CD4-positive, alpha-beta T cell treated with Interleukin-12 subunit alpha and Interleukin-12 subunit beta, for 1 hour (primary cell): ENCODE data around the gene ADAM11.
"Not testable (repeated sequence)": the region's sequence is repeated elsewhere in the genome, so short reads cannot be mapped to it uniquely, and the experiment has no call there.

Source experiments
- DNase-seq: peaks from one replicate; pipeline ENCODE4 v3.0.0-alpha.2; 2020

ADAM11 gene, protein sequence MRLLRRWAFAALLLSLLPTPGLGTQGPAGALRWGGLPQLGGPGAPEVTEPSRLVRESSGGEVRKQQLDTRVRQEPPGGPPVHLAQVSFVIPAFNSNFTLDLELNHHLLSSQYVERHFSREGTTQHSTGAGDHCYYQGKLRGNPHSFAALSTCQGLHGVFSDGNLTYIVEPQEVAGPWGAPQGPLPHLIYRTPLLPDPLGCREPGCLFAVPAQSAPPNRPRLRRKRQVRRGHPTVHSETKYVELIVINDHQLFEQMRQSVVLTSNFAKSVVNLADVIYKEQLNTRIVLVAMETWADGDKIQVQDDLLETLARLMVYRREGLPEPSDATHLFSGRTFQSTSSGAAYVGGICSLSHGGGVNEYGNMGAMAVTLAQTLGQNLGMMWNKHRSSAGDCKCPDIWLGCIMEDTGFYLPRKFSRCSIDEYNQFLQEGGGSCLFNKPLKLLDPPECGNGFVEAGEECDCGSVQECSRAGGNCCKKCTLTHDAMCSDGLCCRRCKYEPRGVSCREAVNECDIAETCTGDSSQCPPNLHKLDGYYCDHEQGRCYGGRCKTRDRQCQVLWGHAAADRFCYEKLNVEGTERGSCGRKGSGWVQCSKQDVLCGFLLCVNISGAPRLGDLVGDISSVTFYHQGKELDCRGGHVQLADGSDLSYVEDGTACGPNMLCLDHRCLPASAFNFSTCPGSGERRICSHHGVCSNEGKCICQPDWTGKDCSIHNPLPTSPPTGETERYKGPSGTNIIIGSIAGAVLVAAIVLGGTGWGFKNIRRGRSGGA

DNA sequence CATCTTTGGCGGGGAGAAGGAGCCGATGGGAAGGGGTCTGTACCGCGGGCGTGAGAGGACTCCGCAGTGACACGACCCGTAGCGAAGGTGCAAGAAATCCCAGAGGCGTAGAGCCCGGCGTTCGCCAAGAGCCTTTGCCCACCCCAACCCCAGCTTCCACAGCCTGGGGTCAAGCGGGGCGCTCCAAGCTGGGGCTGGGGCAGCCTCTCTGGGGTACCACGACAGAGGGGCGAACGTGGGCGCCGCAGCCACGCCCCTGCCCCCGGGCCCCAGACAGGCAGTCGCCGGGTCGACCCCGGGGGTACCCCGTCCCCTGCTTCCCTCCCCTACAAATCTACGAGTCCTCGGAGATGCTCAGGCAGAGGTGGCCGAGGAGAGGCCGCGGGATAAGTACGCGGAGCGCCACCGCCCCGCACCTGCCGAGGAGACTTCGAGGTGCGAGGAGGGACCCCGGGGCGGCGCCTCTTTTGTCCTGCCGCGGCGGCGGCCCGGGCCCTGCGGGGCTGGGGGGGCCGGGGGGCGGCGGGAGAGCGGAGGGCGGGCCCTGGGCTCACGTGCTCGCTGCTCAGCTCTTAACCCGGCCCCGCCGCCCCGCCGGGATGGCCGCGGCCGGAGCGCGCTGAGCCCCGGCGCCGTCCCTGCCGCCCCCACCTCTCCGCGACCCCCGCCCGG, at the start of gene ADAM11:
TSS of gene ADAM11 (plus strand) at position 575 of the 672 bp plus-strand sequence. CDS start 212 bp downstream, outside the sequence.
- no peak for DNase-seq

DNA sequence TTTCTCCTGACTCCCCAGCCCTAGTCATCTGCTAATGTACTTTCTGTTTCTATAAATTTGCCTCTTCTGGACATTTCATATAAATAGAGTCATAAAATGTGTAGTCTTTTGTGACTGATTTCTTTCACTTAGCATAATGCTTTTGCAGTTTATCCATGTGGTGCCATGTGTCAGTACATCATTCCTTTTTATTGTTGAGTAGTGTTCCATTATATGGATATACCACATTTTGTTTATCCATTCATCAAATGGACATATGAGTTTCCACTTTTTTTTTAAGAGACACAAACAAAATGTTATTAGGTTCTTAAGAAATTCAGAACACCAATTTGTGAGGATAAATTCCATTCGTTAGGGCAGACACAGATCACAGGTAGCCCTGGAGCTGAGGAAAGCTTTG, 39.3 kb upstream of the ADAM11 start:
- DNase-seq = no peak

DNA sequence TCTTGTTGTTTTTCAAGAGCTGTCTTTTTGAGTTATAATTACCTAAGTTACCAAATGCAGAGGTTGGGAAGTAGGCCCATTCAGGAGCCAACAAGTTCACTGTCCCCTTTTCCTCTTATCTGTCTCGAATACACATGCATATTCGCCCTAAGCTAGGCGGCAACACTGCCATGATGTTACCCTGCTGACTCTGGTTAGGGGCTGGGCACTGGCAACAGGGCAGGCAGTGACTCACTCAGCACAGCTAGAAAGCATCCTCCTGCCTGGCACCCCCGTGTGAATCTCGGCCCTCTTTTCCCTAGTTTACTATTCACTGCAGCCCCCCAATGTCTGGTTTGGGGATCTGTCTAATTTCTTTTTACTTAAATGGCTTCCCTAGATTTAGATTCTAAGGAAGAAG, 36.5 kb upstream of the ADAM11 start:
- DNase-seq = no peak

DNA sequence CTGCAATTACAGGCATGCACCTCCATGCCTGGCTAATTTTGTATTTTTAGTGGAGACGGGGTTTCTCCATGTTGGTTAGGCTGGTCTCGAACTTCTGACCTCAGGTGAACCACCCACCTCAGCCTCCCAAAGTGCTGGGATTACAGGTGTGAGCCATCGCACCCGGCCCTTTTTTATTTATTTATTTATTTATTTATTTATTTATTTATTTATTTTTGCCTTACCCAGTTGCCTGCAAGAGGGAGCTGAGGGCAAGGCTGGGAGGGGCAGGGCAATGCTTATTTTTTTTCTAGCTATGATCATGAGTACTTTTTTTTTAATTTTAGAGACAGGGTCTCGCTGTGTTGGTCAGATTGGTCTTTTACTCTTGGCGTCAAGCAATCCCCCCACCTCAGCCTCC, 32.7 kb upstream of the ADAM11 start:
- not testable (repeated sequence) for DNase-seq

DNA sequence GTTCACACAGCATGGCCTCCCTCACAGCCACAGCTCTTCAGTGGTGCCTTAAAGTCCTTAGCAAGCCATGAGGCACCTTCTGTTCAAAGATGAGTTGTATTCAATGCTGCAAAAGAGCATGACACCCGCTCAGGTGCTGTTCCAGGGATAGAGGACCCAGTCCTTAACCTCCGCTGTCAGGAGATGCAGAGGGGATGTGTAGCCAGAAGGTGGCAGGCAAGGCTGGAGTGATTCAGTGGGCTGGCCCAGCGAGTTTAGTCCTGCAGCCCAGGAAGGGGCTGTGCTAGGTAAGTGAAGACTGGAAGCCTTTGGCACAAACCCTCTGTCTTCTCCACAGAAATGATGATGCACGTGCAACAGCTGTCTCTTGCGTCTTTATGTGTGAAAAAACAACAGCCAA, 25.0 kb upstream of the ADAM11 start:
- no peak for DNase-seq

DNA sequence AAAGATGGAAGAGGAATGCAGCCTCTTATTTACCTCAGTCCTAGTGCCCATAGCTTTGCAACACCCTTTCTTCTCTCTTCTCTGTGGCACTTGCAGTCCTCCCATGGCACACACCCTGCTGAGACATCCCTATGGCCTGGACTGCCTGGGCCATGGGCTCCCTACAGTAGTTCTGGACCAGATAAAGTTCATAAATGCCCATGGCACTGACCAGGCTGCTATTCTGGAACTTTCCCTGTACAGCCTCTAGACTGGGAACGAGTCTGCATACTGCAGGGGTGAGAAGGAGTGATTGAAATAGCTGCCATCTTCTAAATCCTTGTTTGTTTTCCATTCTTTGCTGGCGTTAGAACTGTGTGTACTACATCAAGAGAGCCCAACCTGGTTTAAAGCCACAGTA, 24.5 kb upstream of the ADAM11 start:
- DNase-seq = no peak

DNA sequence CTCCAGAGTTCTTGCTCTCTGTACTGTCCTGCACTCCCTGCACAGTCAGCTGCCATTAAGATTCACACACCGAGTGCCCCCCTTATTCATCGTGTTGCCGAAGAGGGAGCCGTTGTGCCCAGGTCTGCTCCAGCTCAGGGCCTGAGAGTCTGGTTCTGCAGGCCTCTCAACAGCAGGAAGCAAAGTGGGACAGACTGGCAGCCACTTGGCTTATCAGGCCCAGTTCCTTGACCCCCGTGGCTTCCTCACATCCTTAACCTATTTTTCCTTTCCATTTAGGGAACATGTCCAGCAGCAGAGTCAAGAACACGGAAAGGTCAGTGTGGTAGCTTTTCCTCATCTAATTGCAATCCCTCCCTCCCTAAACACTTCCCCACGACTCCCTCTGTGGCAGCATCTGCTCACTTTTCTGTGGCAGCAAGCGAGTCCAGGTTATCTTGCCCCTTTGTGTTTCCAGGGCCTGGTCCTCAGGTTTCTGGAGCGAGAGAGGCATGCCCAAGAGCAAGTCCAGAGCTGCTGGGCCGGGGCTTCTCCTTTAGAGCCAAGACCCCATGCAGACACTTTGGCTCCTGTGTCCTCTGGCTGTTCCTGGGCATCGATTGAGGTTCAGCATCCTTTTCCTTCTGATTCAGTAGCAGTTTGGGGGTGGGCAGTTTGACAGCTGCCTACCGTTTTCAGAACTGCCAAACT, 22.1 kb upstream of the ADAM11 start:
- no peak for DNase-seq

GRCh38 chr17:44738214-44738906, 20.4 kb upstream of the ADAM11 start:
- no peak for DNase-seq

DNA sequence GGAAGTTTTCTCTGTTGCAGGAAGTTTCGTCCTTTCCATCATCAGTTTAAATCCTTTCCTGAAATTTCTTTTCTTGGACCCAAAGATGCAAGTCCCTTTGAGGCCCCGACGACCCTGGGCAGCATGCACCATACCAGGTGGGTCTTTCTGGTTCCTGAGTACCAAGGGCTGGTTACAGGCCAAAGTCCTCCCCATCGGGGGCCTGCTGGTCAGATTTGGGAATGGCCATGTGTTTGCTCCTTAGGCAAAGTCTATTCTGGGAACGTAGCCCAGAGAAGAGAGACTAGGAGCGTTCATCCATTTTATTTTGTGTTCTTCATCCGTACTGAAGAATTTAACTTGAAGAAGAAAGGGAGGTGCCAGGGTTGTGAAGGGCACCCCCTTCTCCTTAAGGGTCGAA, 17.5 kb upstream of the ADAM11 start:
- no peak for DNase-seq

DNA sequence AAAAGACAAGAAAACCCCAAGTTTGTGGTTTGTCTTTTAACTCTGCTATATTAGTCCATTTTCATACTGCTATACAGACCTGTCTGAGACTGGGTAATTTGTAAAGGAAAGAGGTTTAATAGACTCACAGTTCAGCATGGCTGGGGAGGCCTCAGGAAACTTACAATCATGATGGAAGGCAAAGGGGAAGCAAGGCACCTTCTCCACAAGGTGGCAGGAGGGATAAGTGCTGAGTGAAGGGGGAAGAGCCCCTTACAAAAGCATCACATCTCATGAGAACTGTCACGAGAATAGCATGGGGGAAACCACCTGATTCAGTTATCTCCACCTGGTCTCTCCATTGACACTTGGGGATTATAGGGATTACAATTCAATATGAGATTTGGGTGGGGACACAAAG, 13.5 kb upstream of the ADAM11 start:
- DNase-seq = no peak

DNA sequence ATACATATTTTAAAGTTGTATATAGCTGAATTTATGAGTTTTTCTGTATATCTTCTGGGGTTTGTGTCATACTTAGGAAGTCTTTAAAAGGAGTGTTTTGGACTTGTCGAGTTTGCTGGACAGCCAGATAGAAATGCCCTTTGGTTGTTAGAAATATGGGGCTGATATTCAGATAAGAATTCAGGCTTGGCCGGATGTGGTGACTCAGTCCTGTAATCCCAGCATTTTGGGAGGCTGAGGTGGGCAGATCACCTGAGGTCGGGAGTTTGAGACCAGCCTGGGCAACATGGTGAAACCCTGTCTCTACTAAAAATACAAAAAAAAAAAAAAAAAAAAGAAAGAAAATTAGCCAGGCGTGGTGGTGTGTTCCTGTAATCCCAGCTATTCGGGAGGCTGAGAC, 13.1 kb upstream of the ADAM11 start:
- DNase-seq = not testable (repeated sequence)

DNA sequence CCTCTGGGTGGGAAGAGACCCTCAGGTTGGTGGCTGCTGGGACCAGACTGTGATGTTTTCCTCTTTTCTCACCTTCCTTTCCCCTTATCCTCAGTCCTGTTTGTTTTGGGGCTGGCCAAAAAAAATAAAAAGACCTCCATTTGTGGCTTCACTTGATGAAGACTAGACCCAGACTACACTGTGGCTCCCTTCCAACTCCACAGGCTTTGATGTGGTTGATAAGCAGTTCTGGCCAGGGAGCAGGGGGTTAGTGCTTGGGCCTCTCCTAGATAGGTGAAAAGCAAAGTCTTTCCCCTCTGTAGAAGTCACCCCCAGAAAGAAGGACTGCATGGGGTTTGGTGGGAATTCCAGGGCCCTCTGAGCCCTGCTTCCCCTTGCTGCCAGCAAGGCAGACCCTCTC, 11.2 kb upstream of the ADAM11 start:
- DNase-seq = no peak

- no peak for DNase-seq
These were observed 9.5 kb upstream of the ADAM11 start for GRCh38 chr17:44749076-44749979.

- no peak for DNase-seq
These were observed 8.8 kb upstream of the ADAM11 start for GRCh38 chr17:44749980-44750318.

- no peak for DNase-seq
These were observed 7.5 kb upstream of the ADAM11 start for GRCh38 chr17:44751331-44751730.

GRCh38 chr17:44751806-44752205, 7.0 kb upstream of the ADAM11 start:
- no peak for DNase-seq

DNA sequence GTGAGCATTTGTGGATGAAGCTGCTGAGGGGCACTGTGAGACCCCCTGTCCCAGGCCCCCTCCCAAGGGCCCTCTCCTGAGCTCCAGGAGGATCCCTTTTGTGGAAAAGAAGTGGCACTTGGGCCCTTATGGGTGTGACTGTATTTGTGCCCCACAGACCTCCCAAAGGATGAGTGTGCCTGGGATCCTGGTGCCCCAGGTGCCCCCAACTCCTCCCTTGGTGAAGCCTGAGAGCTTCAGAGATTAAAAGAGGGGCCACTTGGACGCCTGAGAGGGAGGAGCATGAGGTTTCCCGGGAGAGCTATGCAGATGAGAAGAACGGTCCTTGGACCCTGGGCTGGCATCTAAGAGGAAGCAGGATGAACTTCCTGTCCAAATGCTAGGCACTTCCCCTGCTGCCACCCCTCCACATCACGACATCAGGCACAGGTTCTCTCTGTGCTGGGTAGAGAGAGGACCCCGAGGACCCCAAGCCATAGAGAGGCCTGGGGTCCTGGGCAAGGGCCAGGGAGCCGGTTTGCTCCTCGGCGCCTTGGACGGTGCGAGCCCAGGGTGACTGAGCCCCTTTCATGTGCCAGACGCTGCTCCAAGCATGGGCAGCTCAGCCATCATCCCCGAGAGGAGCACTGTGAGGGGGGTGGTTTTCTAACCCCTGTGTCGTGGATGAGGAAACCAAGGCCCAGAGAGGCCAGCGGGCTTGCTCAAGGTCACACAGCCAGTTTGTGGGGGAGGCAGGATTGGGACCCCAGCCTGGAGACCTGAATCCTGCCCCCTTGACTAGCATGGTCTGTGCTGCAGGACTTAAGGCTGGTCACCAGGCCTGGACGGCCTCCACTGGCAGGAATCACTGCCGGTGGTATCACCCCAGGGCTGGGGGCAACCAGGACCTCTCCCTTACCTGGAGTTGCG, 5.6 kb upstream of the ADAM11 start:
- DNase-seq = no peak

DNA sequence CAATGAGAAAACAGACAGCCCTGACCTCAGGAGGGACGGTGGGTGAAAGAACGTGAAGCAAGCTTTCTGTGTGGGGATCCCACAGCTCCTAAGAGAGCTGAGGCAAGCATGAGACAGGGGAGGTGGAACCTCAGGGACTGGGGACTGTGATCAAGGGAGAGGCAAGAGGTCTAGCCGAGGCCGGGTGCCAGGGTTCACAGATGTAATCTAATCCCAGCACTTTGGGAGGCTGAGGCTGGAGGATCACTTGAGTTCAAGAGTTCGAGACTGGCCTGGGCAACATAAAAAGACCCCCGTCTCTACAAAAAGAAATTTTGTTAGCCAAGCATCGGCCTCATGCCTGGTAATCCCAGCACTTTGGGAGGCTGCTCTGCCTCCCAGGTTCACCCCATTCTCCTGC, 4.5 kb upstream of the ADAM11 start:
- DNase-seq = no peak

- DNase-seq = not testable (repeated sequence)
These were observed 3.6 kb upstream of the ADAM11 start for GRCh38 chr17:44755180-44755579.
